Liver (tissue), 9 donors: ENCODE data around the gene RABEP1. TPM values are rescaled to one million over a fixed set of nuclear protein-coding genes. Genes with fewer than 3 reads are reported as not detected.

Experiments used
- DNase-seq: peaks from one replicate; pipeline ENCODE4 v3.0.0-alpha.2; 2017; ENCODE audit warnings: low spot score
- H3K27ac ChIP-seq, 2 donors: one replicate each; pipeline ENCODE4 v1.7.0; 2013; ENCODE audit warnings: inconsistent platforms in 2 of 2, low read length in 2 of 2, control low read depth in 1 of 2, low read depth in 1 of 2, mild to moderate bottlenecking in 1 of 2
- H3K27me3 ChIP-seq, 4 donors: one replicate each; pipeline versions ENCODE4 v1.6.1 to v1.7.0; 2013; ENCODE audit warnings: low read length in 3 of 4, inconsistent platforms in 1 of 4, mild to moderate bottlenecking in 1 of 4, moderate library complexity in 1 of 4; ENCODE audit not compliant: control insufficient read depth in 4 of 4, insufficient read depth in 4 of 4
- H3K36me3 ChIP-seq, 4 donors: one replicate each; pipeline versions ENCODE4 v1.6.1 to v1.7.0; 2013; ENCODE audit warnings: low read length in 3 of 4, mild to moderate bottlenecking in 3 of 4, low read depth in 1 of 4, moderate library complexity in 1 of 4; ENCODE audit not compliant: control insufficient read depth in 4 of 4, insufficient read depth in 3 of 4
- H3K4me1 ChIP-seq, 4 donors: one replicate each; pipeline versions ENCODE4 v1.6.1 to v1.7.0; 2013; ENCODE audit warnings: low read length in 3 of 4, mild to moderate bottlenecking in 3 of 4, moderate library complexity in 1 of 4; ENCODE audit not compliant: control insufficient read depth in 4 of 4, insufficient read depth in 4 of 4
- H3K4me3 ChIP-seq, 3 donors: one replicate each; pipeline versions ENCODE4 v1.6.1 to v1.7.0; 2013; ENCODE audit warnings: low read length in 3 of 3, control low read depth in 1 of 3, low read depth in 1 of 3, mild to moderate bottlenecking in 1 of 3
- H3K9ac ChIP-seq, 2 donors: one replicate each; pipeline ENCODE4 v1.7.0; 2013; ENCODE audit warnings: low read length in 2 of 2, mild to moderate bottlenecking in 2 of 2, moderate library complexity in 2 of 2, control low read depth in 1 of 2, low read depth in 1 of 2
- H3K9me3 ChIP-seq, 4 donors: one replicate each; pipeline versions ENCODE4 v1.6.1 to v1.7.0; 2013; ENCODE audit warnings: low read length in 3 of 4; ENCODE audit not compliant: control insufficient read depth in 4 of 4
- EGR1 ChIP-seq, 2 donors: IDR thresholded peaks; 2 replicates each; pipeline ENCODE4 v1.6.1; 2016 to 2018; ENCODE audit warnings: antibody characterized with exemption in 2 of 2, low read depth in 2 of 2
- FOXA1 ChIP-seq: IDR thresholded peaks from 2 replicates; pipeline ENCODE4 v1.6.1; 2016; ENCODE audit warnings: antibody characterized with exemption
- FOXA2 ChIP-seq: IDR thresholded peaks from 2 replicates; pipeline ENCODE4 v1.6.1; 2016; ENCODE audit warnings: antibody characterized with exemption
- GABPA ChIP-seq, 2 donors: IDR thresholded peaks in 1 of 2; conservative IDR thresholded peaks in 1 of 2; 2 replicates each; pipeline ENCODE4 v1.6.1; 2016; ENCODE audit warnings: antibody characterized with exemption in 2 of 2, mild to moderate bottlenecking in 1 of 2, moderate library complexity in 1 of 2
- HNF4G ChIP-seq: IDR thresholded peaks from 2 replicates; pipeline ENCODE4 v1.6.1; 2016; ENCODE audit warnings: antibody characterized with exemption
- JUND ChIP-seq, 2 donors: IDR thresholded peaks; 2 replicates each; pipeline ENCODE4 v1.6.1; 2016; ENCODE audit warnings: antibody characterized with exemption in 2 of 2
- NR2F2 ChIP-seq: IDR thresholded peaks from 2 replicates; pipeline ENCODE4 v1.6.1; 2016; ENCODE audit warnings: antibody characterized with exemption
- RXRA ChIP-seq, 2 donors: IDR thresholded peaks; 2 replicates each; pipeline ENCODE4 v1.6.1; 2017 to 2018; ENCODE audit warnings: antibody characterized with exemption in 2 of 2, mild to moderate bottlenecking in 1 of 2
- SP1 ChIP-seq: IDR thresholded peaks from 2 replicates; pipeline ENCODE4 v1.6.1; 2018; ENCODE audit warnings: antibody characterized with exemption, mild to moderate bottlenecking
- TAF1 ChIP-seq: conservative IDR thresholded peaks from 2 replicates; pipeline ENCODE4 v1.6.1; 2016; ENCODE audit warnings: antibody characterized with exemption, mild to moderate bottlenecking
- YY1 ChIP-seq: IDR thresholded peaks from 2 replicates; pipeline ENCODE4 v1.6.1; 2016; ENCODE audit warnings: antibody characterized with exemption, mild to moderate bottlenecking
- WGBS: extraction: QIAGEN DNeasy Blood & Tissue Kit; methylation state at CpG from one replicate; pipeline ENCODE4 v1.1.7; 2013; 5-methylcytosine and 5-hydroxymethylcytosine counted together
- polyA plus RNA-seq, 2 donors: library from polyadenylated mRNA; stranded (reverse) in 1 of 2; unstranded in 1 of 2; fragments of 200-250 nt in 1 of 2; fragments of >200 nt in 1 of 2; fragmentation: Nextera tagmentation in 1 of 2; extraction: Ambion mirVana in 1 of 2; gene quantifications; one replicate each; pipeline versions ENCODE4 v1.2.1 to v1.2.3, GENCODE V29; 2013 to 2015
- total RNA-seq, 2 donors: library from RNA; depleted of rRNA; stranded (reverse); fragments of >200 nt; gene quantifications; one replicate each; pipeline ENCODE4 v1.2.3, GENCODE V29; 2014
- TF ChIP-seq, protein P1 (sequence below): IDR thresholded peaks from 2 replicates; pipeline ENCODE4 v1.6.1; 2016; ENCODE audit warnings: antibody characterized with exemption
- TF ChIP-seq, protein P2 (sequence below): IDR thresholded peaks from 2 replicates; pipeline ENCODE4 v1.6.1; 2016; ENCODE audit warnings: antibody characterized with exemption
- TF ChIP-seq, protein P3 (sequence below): fragments of 150-350 bp; IDR thresholded peaks from 2 replicates; pipeline ENCODE4 v1.5.1; 2017; ENCODE audit warnings: improper control_type of control experiment, low read depth, low read length; ENCODE audit not compliant: missing input control
- TF ChIP-seq, protein P4 (sequence below): IDR thresholded peaks from 2 replicates; pipeline ENCODE4 v1.6.1; 2016; ENCODE audit warnings: antibody characterized with exemption
- donor health status: healthy.
- donor health status: healthy.
- donor health status: healthy.
- donor health status: healthy.
- donor health status: healthy.

The RABEP1 gene
- total and polyA plus RNA-seq, 4 donors = 13.3 to 26.6 (median 20.6) TPM

DNA sequence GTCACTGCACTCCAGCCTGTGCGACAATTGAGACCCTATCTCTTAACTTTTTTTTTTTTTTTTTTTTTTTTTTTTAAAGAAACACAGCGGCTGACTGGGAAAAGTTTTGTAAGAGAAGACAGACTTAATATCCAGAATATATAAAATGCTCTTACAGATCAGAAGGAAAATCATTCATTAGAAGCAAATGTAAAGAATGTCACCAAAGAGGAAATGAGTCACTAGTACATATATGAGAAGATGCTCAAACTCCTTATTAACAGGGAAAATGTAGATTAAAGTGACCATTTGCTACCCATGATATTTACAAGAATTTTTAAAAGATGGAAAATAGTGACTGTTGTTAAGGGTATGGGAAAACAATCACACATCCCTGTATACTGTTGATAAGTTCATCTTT, 48.9 kb downstream of the RABEP1 start:
- Histone ChIP-seq H3K4me1 (no peaks in the 10 kb centered on the region), H3K9me3 (no peaks in the 10 kb centered on the region), H3K4me3 (no peak overlapping the region), H3K27me3 (no peaks in the 10 kb centered on the region), H3K27ac (no peak overlapping the region), H3K36me3 (peaks cover 1 to 17% (median 13%) of the 10 kb centered on the region in 4 donors), H3K9ac (no peak overlapping the region)
- TF ChIP-seq HNF4G (no peak), YY1 (no peak), RXRA (IDR thresholded peaks at IDR 0.05) (no peak), JUND (IDR thresholded peaks at IDR 0.05) (no peak), GABPA (IDR thresholded peaks at IDR 0.05 in 1 of 2, conservative IDR thresholded peaks at IDR 0.05 in 1 of 2) (no peak), FOXA1 (no peak), SP1 (no peak), TAF1 (no peak), NR2F2 (no peak)
- TF ChIP-seq, protein P1, sequence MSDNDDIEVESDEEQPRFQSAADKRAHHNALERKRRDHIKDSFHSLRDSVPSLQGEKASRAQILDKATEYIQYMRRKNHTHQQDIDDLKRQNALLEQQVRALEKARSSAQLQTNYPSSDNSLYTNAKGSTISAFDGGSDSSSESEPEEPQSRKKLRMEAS = no peak
- TF ChIP-seq, protein P2, sequence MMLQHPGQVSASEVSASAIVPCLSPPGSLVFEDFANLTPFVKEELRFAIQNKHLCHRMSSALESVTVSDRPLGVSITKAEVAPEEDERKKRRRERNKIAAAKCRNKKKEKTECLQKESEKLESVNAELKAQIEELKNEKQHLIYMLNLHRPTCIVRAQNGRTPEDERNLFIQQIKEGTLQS = no peak
- TF ChIP-seq, protein P3, sequence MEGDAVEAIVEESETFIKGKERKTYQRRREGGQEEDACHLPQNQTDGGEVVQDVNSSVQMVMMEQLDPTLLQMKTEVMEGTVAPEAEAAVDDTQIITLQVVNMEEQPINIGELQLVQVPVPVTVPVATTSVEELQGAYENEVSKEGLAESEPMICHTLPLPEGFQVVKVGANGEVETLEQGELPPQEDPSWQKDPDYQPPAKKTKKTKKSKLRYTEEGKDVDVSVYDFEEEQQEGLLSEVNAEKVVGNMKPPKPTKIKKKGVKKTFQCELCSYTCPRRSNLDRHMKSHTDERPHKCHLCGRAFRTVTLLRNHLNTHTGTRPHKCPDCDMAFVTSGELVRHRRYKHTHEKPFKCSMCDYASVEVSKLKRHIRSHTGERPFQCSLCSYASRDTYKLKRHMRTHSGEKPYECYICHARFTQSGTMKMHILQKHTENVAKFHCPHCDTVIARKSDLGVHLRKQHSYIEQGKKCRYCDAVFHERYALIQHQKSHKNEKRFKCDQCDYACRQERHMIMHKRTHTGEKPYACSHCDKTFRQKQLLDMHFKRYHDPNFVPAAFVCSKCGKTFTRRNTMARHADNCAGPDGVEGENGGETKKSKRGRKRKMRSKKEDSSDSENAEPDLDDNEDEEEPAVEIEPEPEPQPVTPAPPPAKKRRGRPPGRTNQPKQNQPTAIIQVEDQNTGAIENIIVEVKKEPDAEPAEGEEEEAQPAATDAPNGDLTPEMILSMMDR = no peak
- DNase-seq = no peak
- WGBS = 95% methylated on average over 2 of the region's 2 CpGs

DNA sequence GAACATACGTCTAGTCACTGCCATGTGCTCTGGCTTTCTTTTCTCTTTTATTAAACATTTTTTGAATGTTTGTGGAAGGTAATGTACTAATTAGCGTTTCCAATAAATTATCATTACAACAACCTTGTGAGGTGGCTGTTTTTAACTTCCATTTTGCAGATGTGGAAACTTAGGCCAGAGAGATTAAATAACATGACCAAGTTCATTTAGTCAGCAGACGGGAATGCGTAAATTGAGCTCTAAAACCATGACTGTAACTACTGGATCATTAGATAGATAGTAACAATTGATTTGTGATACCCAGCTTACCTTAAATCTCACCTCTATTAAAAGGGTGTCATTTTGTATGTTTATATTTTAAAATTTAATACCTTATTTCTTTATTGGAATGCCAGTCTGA, 49.4 kb downstream of the RABEP1 start:
- no peaks in the 10 kb centered on the region for H3K4me1 ChIP-seq
- H3K9ac ChIP-seq = no peak overlapping the region
- H3K36me3 ChIP-seq = peaks cover 1 to 17% (median 13%) of the 10 kb centered on the region in 4 donors
- 94% methylated on average over 4 of the region's 4 CpGs for WGBS
- no peaks in the 10 kb centered on the region for H3K27me3 ChIP-seq
- H3K4me3 ChIP-seq = no peak overlapping the region
- no peak for DNase-seq
- H3K27ac ChIP-seq = no peak overlapping the region
- TF ChIP-seq RXRA (IDR thresholded peaks at IDR 0.05) (no peak), TAF1 (no peak), FOXA2 (no peak), FOXA1 (no peak), SP1 (no peak), HNF4G (no peak), GABPA (IDR thresholded peaks at IDR 0.05 in 1 of 2, conservative IDR thresholded peaks at IDR 0.05 in 1 of 2) (no peak), EGR1 (IDR thresholded peaks at IDR 0.05; ENCODE audit: low read depth in 2 of 2) (no peak), YY1 (no peak)
- TF ChIP-seq, protein P4, sequence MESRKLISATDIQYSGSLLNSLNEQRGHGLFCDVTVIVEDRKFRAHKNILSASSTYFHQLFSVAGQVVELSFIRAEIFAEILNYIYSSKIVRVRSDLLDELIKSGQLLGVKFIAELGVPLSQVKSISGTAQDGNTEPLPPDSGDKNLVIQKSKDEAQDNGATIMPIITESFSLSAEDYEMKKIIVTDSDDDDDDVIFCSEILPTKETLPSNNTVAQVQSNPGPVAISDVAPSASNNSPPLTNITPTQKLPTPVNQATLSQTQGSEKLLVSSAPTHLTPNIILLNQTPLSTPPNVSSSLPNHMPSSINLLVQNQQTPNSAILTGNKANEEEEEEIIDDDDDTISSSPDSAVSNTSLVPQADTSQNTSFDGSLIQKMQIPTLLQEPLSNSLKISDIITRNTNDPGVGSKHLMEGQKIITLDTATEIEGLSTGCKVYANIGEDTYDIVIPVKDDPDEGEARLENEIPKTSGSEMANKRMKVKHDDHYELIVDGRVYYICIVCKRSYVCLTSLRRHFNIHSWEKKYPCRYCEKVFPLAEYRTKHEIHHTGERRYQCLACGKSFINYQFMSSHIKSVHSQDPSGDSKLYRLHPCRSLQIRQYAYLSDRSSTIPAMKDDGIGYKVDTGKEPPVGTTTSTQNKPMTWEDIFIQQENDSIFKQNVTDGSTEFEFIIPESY = no peak
- TF ChIP-seq, protein P2 = no peak
- TF ChIP-seq, protein P1 = no peak
- H3K9me3 ChIP-seq = no peaks in the 10 kb centered on the region
